Suprapubic skin (tissue), 3 donors: Measurements from ENCODE around the gene PSMG3.

Source experiments
- CTCF ChIP-seq, 2 donors: fragments of 200-600 bp in 1 of 2; fragments of 450-650 bp in 1 of 2; sonication (generic) in 1 of 2; IDR thresholded peaks; one replicate each; pipeline ENCODE4 v1.5.1; 2016 to 2019; ENCODE audit warnings: antibody characterized with exemption in 2 of 2, mild to moderate bottlenecking in 1 of 2, moderate library complexity in 1 of 2
- EP300 ChIP-seq: sonication (generic); formaldehyde crosslinking; IDR thresholded peaks from one replicate; pipeline ENCODE4 v1.6.1; 2017; ENCODE audit warnings: antibody characterized with exemption
- POLR2A ChIP-seq, 2 donors: fragments of 450-650 bp; IDR thresholded peaks; one replicate each; pipeline ENCODE4 v1.6.1; 2017; ENCODE audit warnings: antibody characterized with exemption in 2 of 2, mild to moderate bottlenecking in 2 of 2, moderate library complexity in 2 of 2

GRCh38 chr7:1537535-1538412 is 32.1 kb downstream of the PSMG3 start:
- TF ChIP-seq CTCF (IDR thresholded peaks at IDR 0.05) (no peak), EP300 (no peak), POLR2A (IDR thresholded peaks at IDR 0.05) (peak in 1 of 2 donors; percentile 8)
